GM19438 (cell line): ENCODE data around the gene NTMT1.

Experiments used
- ATAC-seq: cut with Tn5 transposase; IDR thresholded peaks from one replicate; pipeline ENCODE4 v1.9.1; 2021; ENCODE audit warnings: low read depth; ENCODE audit not compliant: unreplicated experiment

Gene NTMT1

GRCh38 chr9:129672702-129673101 lies 46.7 kb downstream of the NTMT1 start:
- no peak for ATAC-seq

GRCh38 chr9:129673602-129674001 lies 47.6 kb downstream of the NTMT1 start:
- no peak for ATAC-seq

- ATAC-seq = no peak
Observed at GRCh38 chr9:129674229-129674628, 48.3 kb downstream of the NTMT1 start.

GRCh38 chr9:129675620-129676019 lies 49.7 kb downstream of the NTMT1 start:
- ATAC-seq = no peak

GRCh38 chr9:129676287-129676686 lies 50.3 kb downstream of the NTMT1 start:
- no peak for ATAC-seq

- ATAC-seq = no peak
Observed at GRCh38 chr9:129676975-129677374, 51.0 kb downstream of the NTMT1 start.

- no peak for ATAC-seq
Observed at GRCh38 chr9:129677456-129677855, 51.5 kb downstream of the NTMT1 start.

- no peak for ATAC-seq
Observed at GRCh38 chr9:129678844-129679243, 52.9 kb downstream of the NTMT1 start.

GRCh38 chr9:129679537-129679936 lies 53.6 kb downstream of the NTMT1 start:
- ATAC-seq = no peak

GRCh38 chr9:129681924-129682323 lies 56.0 kb downstream of the NTMT1 start:
- ATAC-seq = no peak

- no peak for ATAC-seq
Observed at GRCh38 chr9:129682381-129682780, 56.4 kb downstream of the NTMT1 start.

- ATAC-seq = no peak
Observed at GRCh38 chr9:129685220-129685932, 59.4 kb downstream of the NTMT1 start.
